Esophagus squamous epithelium (tissue), 4 donors: Measurements from ENCODE around the gene ZYX.

Experiments
- POLR2A ChIP-seq, 4 donors: fragments of 450-650 bp; IDR thresholded peaks; one replicate each; pipeline ENCODE4 v1.6.1; 2017; ENCODE audit warnings: antibody characterized with exemption in 4 of 4, mild to moderate bottlenecking in 4 of 4, moderate library complexity in 3 of 4
- TF ChIP-seq, protein P1 (sequence below), 6 experiments: fragments of 450-650 bp in 4 of 6; fragments of 200-600 bp in 2 of 6; sonication (generic) in 2 of 6; IDR thresholded peaks; one replicate each; pipeline ENCODE4 v1.5.1; 2016 to 2019; ENCODE audit warnings: antibody characterized with exemption in 6 of 6, mild to moderate bottlenecking in 4 of 6, moderate library complexity in 4 of 6

DNA sequence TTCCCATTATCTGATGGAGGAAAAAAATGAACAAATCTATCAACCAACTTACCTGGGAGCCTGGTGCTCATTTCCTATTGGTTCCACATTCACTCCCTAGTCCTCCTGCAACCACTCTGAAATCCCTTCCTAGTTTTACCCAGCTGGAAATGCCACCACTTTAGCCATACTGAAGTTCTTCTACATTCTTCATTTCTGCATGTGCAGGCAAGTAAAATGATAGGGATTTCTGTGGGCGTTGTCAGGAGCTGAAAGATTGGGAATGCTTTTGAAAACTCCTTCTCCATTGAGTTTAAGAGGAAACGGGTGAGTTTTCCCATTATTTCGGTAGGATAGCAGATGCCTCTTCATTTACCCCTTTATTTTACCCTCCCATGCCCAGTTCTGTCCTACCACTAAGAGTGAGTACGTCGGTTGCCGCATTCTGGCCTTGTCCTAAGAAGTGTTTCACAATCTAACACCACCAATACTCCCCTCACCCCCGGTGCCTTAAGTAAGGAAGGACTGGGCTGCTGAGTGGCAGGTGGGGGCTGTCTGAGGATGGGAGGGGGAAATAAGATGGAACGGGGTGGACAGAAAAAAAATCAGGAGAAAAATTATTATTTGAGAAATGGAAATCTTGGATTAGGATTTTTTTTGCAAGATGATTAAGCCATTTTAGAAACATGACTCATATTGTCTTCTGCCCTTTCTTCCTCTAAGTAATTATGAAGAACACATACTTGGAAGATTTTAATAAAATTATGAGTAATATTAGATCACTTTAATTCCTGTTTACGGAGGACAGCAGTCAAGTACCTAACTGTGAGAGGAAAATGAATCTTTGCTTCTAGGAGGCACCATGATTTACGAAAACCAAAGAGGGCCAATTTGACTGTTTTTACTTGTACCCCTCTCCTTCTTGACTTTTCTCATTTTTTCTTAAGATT lies 48.9 kb downstream of the ZYX start:
- TF ChIP-seq, protein P1, sequence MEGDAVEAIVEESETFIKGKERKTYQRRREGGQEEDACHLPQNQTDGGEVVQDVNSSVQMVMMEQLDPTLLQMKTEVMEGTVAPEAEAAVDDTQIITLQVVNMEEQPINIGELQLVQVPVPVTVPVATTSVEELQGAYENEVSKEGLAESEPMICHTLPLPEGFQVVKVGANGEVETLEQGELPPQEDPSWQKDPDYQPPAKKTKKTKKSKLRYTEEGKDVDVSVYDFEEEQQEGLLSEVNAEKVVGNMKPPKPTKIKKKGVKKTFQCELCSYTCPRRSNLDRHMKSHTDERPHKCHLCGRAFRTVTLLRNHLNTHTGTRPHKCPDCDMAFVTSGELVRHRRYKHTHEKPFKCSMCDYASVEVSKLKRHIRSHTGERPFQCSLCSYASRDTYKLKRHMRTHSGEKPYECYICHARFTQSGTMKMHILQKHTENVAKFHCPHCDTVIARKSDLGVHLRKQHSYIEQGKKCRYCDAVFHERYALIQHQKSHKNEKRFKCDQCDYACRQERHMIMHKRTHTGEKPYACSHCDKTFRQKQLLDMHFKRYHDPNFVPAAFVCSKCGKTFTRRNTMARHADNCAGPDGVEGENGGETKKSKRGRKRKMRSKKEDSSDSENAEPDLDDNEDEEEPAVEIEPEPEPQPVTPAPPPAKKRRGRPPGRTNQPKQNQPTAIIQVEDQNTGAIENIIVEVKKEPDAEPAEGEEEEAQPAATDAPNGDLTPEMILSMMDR (IDR thresholded peaks at IDR 0.05), result no peak
- TF ChIP-seq POLR2A (IDR thresholded peaks at IDR 0.05), result no peak
